ENCODE results near the gene ARHGAP24. TPM values are rescaled to one million over a fixed set of nuclear protein-coding genes. Genes with fewer than 3 reads are reported as not detected.

ARHGAP24 gene
- total and polyA plus RNA-seq, 4 donors: 16.1 to 40.5 (median 24.4) TPM

DNA sequence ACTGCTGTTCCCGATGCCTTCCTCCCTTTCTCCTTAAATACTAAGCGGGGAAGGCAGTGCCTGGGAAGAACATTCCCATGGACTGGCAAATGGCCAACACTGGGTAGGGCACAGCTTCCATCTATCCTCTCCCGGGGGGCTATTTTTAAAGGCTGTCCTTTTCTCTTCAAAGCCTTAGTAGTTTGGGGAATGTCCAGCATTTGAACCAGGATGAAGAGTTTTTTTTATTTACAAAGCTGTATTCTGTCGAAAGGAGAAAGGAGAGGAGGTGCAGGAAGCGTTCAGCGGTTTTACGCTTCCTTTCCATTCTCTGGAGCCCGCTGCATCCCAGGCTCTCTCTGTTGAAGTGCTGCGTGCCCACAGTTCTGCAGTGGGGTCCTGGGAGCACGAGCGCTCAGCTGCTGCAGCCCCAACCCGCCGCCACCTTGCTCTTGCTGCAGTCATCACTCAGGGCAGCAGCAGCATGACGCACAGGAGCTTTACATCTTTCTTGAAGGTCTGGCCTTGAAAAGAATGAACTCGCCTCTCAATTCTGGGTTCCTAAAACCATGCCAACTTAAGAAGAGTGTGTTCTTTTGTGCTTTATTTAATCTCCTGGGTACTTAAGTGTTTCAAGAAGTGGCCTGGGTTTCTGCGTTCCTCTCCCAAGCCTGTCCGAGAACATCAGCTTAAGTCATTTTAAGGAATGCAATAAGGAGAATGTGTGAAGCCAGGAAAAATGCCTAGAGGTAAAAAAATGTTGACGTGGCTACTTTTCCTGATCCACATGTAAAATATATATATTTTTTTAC lies 457.7 kb downstream of the ARHGAP24 start:
- Histone ChIP-seq H3K4me3 (ENCODE audit: low read depth, low read length) (peak overlapping the region; percentile 31), H3K4me1 (ENCODE audit: control insufficient read depth, insufficient read depth, low read length) (peaks cover 12% of the 10 kb centered on the region), H3K27me3 (ENCODE audit: control insufficient read depth, insufficient read depth, low read length) (no peaks in the 10 kb centered on the region), H3K27ac (ENCODE audit: low read depth, low read length) (peak overlapping the region; percentile 69), H3K9me3 (ENCODE audit: control insufficient read depth, insufficient read depth, low read length) (no peaks in the 10 kb centered on the region), H3K36me3 (ENCODE audit: control insufficient read depth, insufficient read depth, low read length) (no peaks in the 10 kb centered on the region)
- DNase-seq (ENCODE audit: low read depth in 4 of 6, low spot score in 6 of 6): peak in 5 of 6 donors; percentile 24 to 89 (median 43)
- WGBS (ENCODE audit: insufficient coverage): 5% methylated on average over 13 of the region's 18 CpGs

DNA sequence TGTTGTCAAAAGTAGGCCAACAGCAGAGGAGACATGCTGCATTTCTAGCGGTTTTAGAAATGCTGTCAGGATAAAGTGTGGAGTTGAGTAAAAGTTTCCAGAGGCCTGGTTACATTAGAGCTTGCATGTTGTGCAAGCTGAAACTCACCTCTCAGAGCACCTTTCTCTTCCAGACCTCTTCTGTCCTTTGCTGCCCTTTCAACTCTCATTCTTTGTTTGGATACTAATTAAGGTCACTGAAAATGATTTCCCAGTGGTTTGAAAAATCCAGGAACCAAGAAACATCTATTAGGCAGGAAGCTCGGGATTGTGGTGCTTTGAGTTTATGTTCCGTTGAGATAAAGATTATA lies 458.3 kb downstream of the ARHGAP24 start:
- no peaks in the 10 kb centered on the region for H3K9me3 ChIP-seq (ENCODE audit: control insufficient read depth, insufficient read depth, low read length)
- WGBS (ENCODE audit: insufficient coverage): no CpG with 5 or more reads among the region's 3 CpGs
- peak overlapping the region; percentile 69 for H3K27ac ChIP-seq (ENCODE audit: low read depth, low read length)
- no peak for DNase-seq (ENCODE audit: low read depth in 4 of 6, low spot score in 6 of 6)
- H3K4me1 ChIP-seq (ENCODE audit: control insufficient read depth, insufficient read depth, low read length): peaks cover 12% of the 10 kb centered on the region
- H3K36me3 ChIP-seq (ENCODE audit: control insufficient read depth, insufficient read depth, low read length): no peaks in the 10 kb centered on the region
- no peaks in the 10 kb centered on the region for H3K27me3 ChIP-seq (ENCODE audit: control insufficient read depth, insufficient read depth, low read length)
- no peak overlapping the region for H3K4me3 ChIP-seq (ENCODE audit: low read depth, low read length)

DNA sequence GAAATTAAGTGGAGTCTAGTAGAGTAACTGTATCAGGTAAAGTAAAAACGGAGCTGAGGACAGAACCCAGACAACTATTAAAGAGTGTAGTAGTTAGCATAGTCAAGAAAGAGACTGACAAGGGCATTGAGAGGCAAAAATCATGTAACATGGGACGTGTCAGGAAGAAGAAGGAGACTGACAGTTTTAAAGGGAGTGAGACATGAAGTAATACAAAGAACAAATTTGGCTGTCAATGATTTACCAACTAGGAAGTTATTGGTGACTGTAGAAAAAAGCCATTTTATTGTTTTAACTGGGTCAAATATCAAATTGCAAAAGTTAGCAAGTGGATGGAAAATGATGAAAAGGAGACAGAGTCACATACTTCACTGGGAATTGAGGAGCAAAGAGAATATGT lies 462.6 kb downstream of the ARHGAP24 start:
- Histone ChIP-seq H3K4me3 (ENCODE audit: low read depth, low read length) (no peak overlapping the region), H3K36me3 (ENCODE audit: control insufficient read depth, insufficient read depth, low read length) (no peaks in the 10 kb centered on the region), H3K9me3 (ENCODE audit: control insufficient read depth, insufficient read depth, low read length) (no peaks in the 10 kb centered on the region), H3K27me3 (ENCODE audit: control insufficient read depth, insufficient read depth, low read length) (no peaks in the 10 kb centered on the region), H3K27ac (ENCODE audit: low read depth, low read length) (no peak overlapping the region), H3K4me1 (ENCODE audit: control insufficient read depth, insufficient read depth, low read length) (peaks cover 5% of the 10 kb centered on the region)
- no peak for DNase-seq (ENCODE audit: low read depth in 4 of 6, low spot score in 6 of 6)
- WGBS (ENCODE audit: insufficient coverage): 84% methylated on average over 2 of the region's 2 CpGs

DNA sequence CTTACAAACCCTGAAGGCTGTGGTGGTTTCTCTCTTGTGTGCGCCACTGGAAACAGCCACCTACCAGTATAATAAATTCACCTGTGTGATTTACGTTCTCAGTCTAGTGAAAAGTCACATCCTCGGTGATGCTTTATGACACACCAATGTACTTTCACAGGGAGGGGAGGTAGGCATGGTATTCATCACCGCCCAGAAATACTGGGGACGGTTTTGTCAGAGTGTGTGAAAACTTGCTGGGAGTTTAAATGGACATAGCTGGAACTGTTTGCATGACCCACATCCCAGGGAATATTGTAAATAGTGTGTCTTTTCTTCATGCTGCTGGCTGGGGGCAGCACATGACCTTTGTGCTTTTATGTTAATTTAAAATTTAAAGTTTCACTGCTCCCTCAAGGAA lies 463.1 kb downstream of the ARHGAP24 start:
- Histone ChIP-seq H3K4me3 (ENCODE audit: low read depth, low read length) (no peak overlapping the region), H3K9me3 (ENCODE audit: control insufficient read depth, insufficient read depth, low read length) (no peaks in the 10 kb centered on the region), H3K4me1 (ENCODE audit: control insufficient read depth, insufficient read depth, low read length) (no peaks in the 10 kb centered on the region), H3K27me3 (ENCODE audit: control insufficient read depth, insufficient read depth, low read length) (no peaks in the 10 kb centered on the region), H3K27ac (ENCODE audit: low read depth, low read length) (no peak overlapping the region), H3K36me3 (ENCODE audit: control insufficient read depth, insufficient read depth, low read length) (no peaks in the 10 kb centered on the region)
- peak in 1 of 6 donors; percentile 14 for DNase-seq (ENCODE audit: low read depth in 4 of 6, low spot score in 6 of 6)
- 51% methylated on average over 4 of the region's 5 CpGs for WGBS (ENCODE audit: insufficient coverage)

DNA sequence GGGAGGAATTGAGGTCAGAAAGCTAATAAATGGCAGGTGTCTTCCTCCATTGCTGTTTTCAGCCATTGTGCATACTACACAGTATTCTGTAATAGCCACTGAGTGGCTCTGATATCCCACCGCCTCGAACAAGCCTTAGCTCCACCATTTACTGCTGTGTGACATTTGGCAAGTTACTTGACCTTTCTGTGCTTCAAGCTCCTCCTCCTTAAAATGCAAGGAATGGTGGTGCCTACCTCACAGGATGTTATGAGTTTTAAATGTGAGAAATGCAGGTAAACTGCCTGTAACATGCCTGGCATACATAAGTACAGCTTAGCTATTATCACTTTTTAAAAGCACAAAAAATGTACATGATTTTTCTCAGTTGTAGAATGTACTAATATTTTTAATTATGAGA lies 464.0 kb downstream of the ARHGAP24 start:
- Histone ChIP-seq H3K27me3 (ENCODE audit: control insufficient read depth, insufficient read depth, low read length) (no peaks in the 10 kb centered on the region), H3K4me3 (ENCODE audit: low read depth, low read length) (no peak overlapping the region), H3K36me3 (ENCODE audit: control insufficient read depth, insufficient read depth, low read length) (no peaks in the 10 kb centered on the region), H3K27ac (ENCODE audit: low read depth, low read length) (no peak overlapping the region), H3K9me3 (ENCODE audit: control insufficient read depth, insufficient read depth, low read length) (peaks cover 1% of the 10 kb centered on the region), H3K4me1 (ENCODE audit: control insufficient read depth, insufficient read depth, low read length) (no peaks in the 10 kb centered on the region)
- DNase-seq (ENCODE audit: low read depth in 4 of 6, low spot score in 6 of 6): no peak
- WGBS (ENCODE audit: insufficient coverage): 92% methylated on average over 2 of the region's 2 CpGs

DNA sequence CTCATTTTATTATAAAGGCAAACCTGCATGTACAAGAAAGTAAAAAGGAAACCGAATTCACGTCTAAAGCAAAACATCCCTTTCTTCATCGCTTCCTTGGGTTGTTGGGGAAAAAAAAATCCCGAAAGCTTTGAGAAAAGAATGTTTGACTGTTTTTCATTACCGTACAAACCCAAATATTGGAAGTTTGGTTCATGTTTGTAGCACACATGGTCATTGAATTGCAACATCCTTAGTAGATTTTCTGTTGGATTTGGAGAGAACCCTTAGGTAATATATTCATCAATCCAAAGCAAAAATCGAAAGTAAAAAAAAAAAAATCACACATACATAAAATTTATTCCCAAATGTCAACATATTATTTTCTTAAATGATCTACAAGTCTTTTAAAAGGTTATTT lies 464.6 kb downstream of the ARHGAP24 start:
- Histone ChIP-seq H3K4me3 (ENCODE audit: low read depth, low read length) (no peak overlapping the region), H3K27ac (ENCODE audit: low read depth, low read length) (no peak overlapping the region), H3K9me3 (ENCODE audit: control insufficient read depth, insufficient read depth, low read length) (peaks cover 1% of the 10 kb centered on the region), H3K4me1 (ENCODE audit: control insufficient read depth, insufficient read depth, low read length) (no peaks in the 10 kb centered on the region), H3K27me3 (ENCODE audit: control insufficient read depth, insufficient read depth, low read length) (no peaks in the 10 kb centered on the region), H3K36me3 (ENCODE audit: control insufficient read depth, insufficient read depth, low read length) (no peaks in the 10 kb centered on the region)
- no CpG with 5 or more reads among the region's 6 CpGs for WGBS (ENCODE audit: insufficient coverage)
- no peak for DNase-seq (ENCODE audit: low read depth in 4 of 6, low spot score in 6 of 6)

DNA sequence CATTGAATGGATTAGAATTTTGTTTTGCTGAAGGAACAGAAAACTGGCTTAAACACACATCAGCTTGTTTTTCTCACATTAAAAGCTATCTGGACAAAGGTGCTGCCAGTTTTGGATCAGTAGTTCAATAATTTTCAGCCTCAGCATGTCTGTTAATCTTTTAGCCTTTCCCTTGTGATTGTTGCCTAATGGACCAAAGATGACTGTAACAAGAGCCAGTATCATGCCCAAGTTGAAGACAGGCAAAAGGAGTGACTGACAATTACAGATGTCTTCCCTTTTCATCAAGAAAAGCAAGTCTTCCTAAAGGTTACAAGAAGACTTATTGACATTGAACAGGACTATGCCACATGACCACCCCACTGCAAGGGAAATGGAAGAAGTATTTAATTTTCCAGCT lies 465.2 kb downstream of the ARHGAP24 start:
- Histone ChIP-seq H3K9me3 (ENCODE audit: control insufficient read depth, insufficient read depth, low read length) (peaks cover 1% of the 10 kb centered on the region), H3K36me3 (ENCODE audit: control insufficient read depth, insufficient read depth, low read length) (no peaks in the 10 kb centered on the region), H3K4me1 (ENCODE audit: control insufficient read depth, insufficient read depth, low read length) (no peaks in the 10 kb centered on the region), H3K4me3 (ENCODE audit: low read depth, low read length) (no peak overlapping the region), H3K27me3 (ENCODE audit: control insufficient read depth, insufficient read depth, low read length) (no peaks in the 10 kb centered on the region), H3K27ac (ENCODE audit: low read depth, low read length) (no peak overlapping the region)
- DNase-seq (ENCODE audit: low read depth in 4 of 6, low spot score in 6 of 6): no peak

DNA sequence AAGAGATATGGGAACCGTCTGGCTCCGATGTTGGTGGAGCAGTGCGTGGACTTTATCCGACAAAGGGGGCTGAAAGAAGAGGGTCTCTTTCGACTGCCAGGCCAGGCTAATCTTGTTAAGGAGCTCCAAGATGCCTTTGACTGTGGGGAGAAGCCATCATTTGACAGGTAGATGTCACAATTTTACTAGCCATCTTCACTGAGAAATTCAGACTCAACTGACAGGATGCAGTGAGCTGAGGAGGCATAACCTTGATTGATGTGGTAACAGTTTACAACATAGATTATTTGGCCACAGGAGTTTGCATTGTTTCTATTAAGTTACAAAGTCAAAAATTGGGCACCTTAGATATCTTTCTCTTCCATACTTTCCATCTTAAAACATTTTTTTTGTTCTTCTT lies 467.2 kb downstream of the ARHGAP24 start:
- H3K4me1 ChIP-seq (ENCODE audit: control insufficient read depth, insufficient read depth, low read length): no peaks in the 10 kb centered on the region
- 76% methylated on average over 5 of the region's 5 CpGs for WGBS (ENCODE audit: insufficient coverage)
- no peaks in the 10 kb centered on the region for H3K36me3 ChIP-seq (ENCODE audit: control insufficient read depth, insufficient read depth, low read length)
- no peak for DNase-seq (ENCODE audit: low read depth in 4 of 6, low spot score in 6 of 6)
- no peaks in the 10 kb centered on the region for H3K27me3 ChIP-seq (ENCODE audit: control insufficient read depth, insufficient read depth, low read length)
- H3K9me3 ChIP-seq (ENCODE audit: control insufficient read depth, insufficient read depth, low read length): peaks cover 1% of the 10 kb centered on the region
- H3K4me3 ChIP-seq (ENCODE audit: low read depth, low read length): no peak overlapping the region
- no peak overlapping the region for H3K27ac ChIP-seq (ENCODE audit: low read depth, low read length)

DNA sequence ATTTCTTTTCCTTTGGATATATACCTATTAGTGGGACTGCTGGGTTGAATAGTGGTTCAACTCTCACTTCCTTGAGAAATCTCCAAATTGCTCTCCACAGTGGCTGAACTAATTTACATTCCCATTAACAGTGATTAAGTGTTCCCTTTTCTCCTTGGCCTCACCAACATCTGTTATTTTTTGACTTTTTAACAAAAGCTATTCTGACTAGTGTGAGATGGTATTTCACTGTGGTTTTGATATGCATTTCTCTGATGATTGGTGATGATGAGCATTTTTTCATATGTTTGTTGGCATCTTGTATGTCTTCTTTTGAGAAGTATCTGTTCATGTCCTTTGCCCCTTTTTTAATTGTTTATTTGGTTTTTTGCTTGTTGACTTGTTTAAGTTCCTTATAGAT lies 471.9 kb downstream of the ARHGAP24 start:
- no peaks in the 10 kb centered on the region for H3K36me3 ChIP-seq (ENCODE audit: control insufficient read depth, insufficient read depth, low read length)
- H3K27ac ChIP-seq (ENCODE audit: low read depth, low read length): no peak overlapping the region
- no peak for DNase-seq (ENCODE audit: low read depth in 4 of 6, low spot score in 6 of 6)
- H3K4me3 ChIP-seq (ENCODE audit: low read depth, low read length): no peak overlapping the region
- no peaks in the 10 kb centered on the region for H3K27me3 ChIP-seq (ENCODE audit: control insufficient read depth, insufficient read depth, low read length)
- peaks cover 1% of the 10 kb centered on the region for H3K9me3 ChIP-seq (ENCODE audit: control insufficient read depth, insufficient read depth, low read length)
- no peaks in the 10 kb centered on the region for H3K4me1 ChIP-seq (ENCODE audit: control insufficient read depth, insufficient read depth, low read length)

DNA sequence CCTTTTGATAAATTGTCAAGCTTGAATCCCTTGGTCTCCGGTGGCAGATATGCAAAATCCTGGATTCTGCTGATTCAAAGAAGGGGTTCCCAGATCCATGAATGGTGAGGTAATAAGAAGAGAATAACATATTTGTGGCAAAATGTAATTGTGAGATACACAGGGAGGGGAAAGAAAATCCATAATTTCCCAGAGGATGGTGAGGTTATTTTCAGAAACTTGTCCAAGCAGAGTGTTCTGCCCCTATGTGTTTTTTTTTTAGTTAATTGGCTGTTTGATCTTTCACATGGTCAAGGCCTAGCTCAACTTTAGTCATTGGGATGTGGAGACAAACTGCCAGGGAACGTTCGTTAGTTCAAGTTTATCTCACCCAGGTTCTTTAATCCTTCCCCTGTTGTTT lies 476.1 kb downstream of the ARHGAP24 start:
- DNase-seq (ENCODE audit: low read depth in 4 of 6, low spot score in 6 of 6): no peak
- Histone ChIP-seq H3K36me3 (ENCODE audit: control insufficient read depth, insufficient read depth, low read length) (no peaks in the 10 kb centered on the region), H3K9me3 (ENCODE audit: control insufficient read depth, insufficient read depth, low read length) (no peaks in the 10 kb centered on the region), H3K27me3 (ENCODE audit: control insufficient read depth, insufficient read depth, low read length) (no peaks in the 10 kb centered on the region), H3K4me3 (ENCODE audit: low read depth, low read length) (no peak overlapping the region), H3K4me1 (ENCODE audit: control insufficient read depth, insufficient read depth, low read length) (no peaks in the 10 kb centered on the region), H3K27ac (ENCODE audit: low read depth, low read length) (no peak overlapping the region)
- 100% methylated on average over 1 of the region's 3 CpGs for WGBS (ENCODE audit: insufficient coverage)
